Stimulated activated naive CD8-positive, alpha-beta T cell treated with anti-CD3 and anti-CD28 coated beads, Interleukin-15, Interleukin-2, amounts not matched to agents 100 U/mL and 50 U/mL, for 24 hours (primary cell): Measurements from ENCODE around the gene MINK1.
"Not testable (repeated sequence)": the region's sequence is repeated elsewhere in the genome, so short reads cannot be mapped to it uniquely, and the experiment has no call there.

ENCODE experiments used
- ATAC-seq: fragments of 150-1000 bp; cut with Tn5 transposase; one replicate; pipeline ENCODE4 v1.10.0; 2021
- DNase-seq: peaks from one replicate; pipeline ENCODE4 v3.0.0; 2021

MINK1 gene

DNA sequence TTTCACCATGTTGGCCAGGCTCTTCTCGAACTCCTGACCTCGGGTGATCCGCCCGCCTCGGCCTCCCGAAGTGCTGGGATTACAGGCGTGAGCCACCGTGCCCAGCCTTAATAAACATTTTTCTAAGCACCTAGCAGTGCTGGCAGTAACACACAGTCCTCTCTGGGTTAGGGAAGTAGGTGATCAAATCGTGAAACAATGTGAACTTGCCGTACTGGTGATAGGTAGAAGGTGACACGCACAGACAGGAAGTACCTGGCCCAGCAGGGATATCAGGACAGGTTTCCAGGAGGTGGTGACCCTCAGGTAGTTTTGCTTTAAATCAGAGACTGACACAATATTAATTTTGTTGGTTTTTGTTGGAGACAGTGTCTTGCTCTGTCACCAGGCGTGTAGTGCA, 21.7 kb upstream of the MINK1 start:
- no peak for ATAC-seq

DNA sequence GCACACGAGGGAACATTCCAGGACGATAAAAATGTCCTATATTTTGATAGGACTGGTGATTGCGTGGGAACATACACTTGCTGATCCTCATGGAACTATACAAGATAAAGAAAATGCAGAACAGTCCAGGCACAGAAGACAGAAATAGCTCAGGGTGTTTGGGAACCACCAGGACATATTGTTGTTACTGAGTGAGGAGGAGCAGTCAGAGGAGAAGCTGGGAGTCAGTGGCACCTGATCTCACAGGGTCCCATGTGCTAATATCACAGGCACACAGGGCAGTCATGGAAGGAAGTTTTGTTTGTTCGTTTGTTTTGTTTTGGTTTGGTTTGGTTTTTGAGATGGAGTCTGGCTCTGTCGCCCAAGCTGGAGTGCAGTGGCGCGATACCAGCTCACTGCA, 20.4 kb upstream of the MINK1 start:
- DNase-seq (no peak), ATAC-seq (no peak)

More for the DNA sequence above, 21.7 kb upstream of the MINK1 start:
- no peak for DNase-seq

DNA sequence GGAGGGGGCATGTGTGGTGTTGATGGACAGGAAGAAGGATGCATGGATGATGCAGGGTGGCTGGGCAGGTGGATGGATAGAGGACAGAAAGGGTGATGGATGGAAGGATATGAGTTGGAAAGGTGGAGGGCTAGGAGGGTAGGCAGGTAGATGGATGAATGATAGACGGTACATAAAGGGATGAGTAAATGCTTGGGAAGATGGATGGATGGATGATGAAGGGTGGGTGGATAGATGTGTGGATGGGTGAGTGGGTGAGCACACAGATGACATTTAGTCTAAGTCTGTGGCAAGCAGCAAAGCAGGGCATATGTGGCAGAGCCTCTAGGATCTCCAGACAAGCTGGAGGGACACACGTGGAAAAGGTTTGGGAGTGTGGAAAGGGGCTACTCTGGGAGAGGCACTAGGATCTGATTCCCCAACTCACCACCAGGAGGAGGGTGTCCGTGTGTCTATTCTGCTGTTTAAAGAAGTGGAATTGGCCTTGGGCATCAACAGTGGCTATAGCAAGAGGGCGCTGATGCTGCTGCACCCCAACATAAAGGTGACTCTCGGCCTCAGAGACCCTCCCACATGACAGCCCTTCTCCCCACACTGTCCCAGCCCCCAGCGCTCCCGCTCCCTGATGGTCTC, 18.0 kb upstream of the MINK1 start:
- DNase-seq = no peak
- no peak for ATAC-seq

DNA sequence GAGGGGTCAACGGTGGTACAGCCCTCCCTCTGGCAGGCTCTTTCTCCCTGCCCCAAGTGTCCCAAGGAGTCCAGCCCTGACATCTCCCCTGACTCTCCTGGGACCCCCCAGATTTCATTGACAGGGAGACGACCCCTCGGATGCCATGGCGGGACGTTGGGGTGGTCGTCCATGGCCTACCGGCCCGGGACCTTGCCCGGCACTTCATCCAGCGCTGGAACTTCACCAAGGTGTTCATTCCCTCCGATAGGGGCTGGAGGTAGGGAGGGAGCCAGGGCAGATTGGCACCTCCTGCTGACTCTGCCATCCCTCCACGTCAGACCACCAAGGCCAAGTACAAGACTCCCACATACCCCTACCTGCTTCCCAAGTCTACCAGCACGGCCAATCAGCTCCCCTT, 16.3 kb upstream of the MINK1 start:
- no peak for ATAC-seq
- no peak for DNase-seq

DNA sequence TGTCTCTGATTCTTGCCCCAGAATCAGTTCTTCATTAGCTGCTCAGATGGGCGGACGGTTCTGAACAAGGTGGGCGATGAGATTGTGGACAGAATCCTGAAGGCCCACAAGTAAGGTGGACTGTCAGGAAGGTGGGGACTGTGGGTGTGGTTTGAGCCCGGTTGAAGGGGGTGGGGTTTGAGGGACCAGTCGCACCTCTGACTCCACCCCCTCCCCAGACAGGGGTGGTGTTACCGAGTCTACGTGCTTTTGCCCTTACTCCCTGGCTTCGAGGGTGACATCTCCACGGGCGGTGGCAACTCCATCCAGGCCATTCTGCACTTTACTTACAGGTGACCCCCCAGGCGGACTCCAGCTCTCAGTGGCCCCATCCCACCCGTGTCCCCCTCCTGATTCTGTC, 14.9 kb upstream of the MINK1 start:
- DNase-seq (no peak), ATAC-seq (no peak)

DNA sequence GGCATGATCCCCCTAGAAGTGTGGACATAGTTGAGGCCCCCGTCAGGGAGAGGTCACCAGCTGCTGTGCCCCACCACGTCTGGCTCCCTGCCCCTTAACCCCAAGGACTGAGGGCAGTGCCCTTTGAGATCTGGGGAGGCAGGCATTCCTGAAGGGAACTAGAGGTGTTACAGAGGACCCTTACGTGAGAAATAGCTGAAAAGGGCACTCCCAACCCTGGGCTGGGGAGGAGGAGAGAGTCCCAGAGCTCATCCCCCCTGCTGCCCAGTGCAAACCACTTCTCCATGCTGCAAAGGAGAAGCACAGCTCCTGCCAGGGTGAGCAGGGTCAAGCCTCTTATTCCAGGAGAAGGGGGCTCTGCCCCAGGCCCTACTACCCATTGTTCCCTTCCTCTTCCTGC, 10.3 kb upstream of the MINK1 start:
- DNase-seq (no peak), ATAC-seq (no peak)

DNA sequence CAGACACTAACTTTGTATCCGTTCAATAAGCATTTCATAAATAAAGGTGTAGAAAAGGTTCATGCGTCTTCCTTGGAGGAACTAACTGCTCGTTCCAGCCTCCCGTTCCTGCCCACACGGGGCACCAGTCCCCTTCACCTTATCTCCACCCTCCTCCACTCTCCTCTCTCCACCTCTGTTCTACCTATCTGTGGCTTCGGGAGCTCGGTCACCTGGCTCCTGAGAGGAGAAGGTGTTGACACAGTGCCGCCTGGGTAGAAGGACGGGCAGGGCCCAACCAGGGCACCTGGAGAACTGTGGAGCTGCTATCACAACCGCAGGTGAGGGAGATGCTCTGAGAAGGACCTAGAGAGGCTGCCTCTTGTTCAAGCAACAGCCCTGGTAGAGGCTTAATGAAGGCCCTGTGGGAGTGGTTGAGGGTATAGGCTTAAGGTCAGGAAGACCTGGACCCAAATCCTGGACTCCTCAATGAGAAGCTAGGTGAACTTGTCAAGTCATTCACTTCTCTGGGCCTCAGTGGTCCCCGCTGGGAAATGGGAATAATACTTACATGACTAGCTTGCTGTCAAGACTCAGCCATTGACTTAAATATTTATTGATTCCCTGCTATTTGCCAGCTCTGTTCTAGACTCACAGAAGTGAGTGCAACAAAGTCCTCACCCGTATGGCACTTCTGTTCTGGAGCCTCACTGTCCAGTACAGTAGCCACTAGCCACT, 9.6 kb upstream of the MINK1 start:
- DNase-seq = no peak
- ATAC-seq = no peak

DNA sequence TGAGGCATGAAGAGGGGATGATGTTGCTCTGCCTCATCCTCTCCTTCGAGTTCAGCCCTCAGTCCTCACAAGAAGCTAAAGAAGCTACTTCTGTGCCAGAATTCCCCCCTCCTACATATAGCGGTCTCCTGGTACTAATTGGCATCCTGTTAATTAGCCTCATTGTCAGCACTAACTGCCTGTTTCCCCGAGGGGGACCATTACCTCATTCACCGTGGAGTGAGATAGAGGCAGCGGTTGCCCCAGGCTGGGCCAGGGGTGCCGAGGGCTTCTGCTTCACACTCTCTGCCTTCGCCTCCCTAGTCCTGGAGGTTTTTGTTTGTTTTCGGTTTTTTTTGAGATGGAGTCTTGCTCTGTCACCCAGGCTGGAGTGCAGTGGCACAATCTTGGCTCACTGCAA, 5.7 kb upstream of the MINK1 start:
- ATAC-seq (no peak), DNase-seq (no peak)

DNA sequence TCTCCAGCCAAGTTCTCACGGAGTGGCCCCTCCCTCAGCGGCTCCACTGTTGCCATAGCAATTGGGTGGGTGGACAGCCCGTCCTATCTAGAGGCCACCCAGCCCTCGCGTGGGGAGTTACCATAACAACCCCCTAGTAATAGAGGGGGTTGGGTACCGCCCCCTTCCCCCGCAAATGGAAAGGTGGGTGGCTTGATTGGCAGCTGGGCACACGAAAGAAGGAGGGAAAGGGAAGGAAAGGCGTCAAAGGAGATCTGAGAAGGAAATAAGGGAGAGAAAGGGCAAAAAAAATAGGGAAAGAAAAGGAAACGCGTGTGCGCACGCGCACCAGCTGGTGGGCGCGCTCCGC, 337 bp upstream of the MINK1 start:
- ATAC-seq, DNase-seq: not testable (repeated sequence)

DNA sequence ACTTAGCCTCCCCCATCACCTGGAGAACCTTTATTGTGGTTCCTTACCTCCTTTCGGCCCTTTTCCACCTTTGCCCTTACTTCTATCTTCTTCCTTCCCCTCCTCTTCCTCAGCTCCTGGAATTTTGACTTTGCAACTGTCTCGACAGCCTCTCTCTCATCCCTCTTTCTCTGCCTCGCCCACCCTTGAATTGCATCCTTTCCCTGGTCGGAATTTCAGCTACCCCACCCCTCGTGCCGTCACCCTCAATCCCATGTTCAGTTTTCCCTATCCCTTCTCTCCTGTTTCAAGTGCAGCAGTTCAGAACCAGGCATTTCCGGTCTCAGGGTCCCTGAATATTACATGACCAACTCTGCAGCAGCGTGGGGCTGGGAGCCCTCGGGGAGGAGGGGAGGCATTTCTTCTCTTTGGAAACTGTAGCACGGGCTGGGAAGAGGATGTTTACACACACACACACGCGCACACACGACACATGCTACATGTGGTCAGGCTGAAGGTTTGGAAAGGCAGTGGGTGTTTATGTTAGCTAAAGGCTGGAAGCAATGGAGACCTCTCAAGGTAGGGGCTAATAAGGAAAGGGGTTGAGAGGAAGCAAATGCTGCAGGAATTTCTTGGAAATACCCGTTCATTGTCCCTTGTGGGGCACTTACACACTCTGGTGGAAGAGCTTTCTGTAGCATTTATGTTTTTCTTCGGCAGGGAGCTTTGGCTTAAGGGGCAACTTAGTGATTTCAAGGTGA, 971 bp downstream of the MINK1 start:
- peak; percentile 19 for DNase-seq
- ATAC-seq = no peak

DNA sequence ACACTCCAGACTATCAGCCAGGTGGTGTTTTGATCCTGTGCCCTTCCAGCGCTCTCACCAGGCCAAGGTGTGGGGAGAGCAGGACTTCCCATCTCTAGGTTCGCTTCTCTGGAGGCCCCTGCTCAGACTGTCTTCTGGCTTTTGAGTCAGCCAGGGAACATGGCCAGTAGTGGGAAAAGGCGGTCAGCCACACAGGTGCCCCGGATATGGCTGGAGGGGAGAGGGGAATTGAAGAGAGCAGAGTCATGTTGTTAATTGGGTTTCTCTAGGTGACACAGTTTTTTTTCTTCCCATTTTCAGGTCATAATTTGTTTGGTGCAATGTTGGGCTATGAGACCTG, 1.5 kb downstream of the MINK1 start:
- ATAC-seq (no peak), DNase-seq (no peak)

DNA sequence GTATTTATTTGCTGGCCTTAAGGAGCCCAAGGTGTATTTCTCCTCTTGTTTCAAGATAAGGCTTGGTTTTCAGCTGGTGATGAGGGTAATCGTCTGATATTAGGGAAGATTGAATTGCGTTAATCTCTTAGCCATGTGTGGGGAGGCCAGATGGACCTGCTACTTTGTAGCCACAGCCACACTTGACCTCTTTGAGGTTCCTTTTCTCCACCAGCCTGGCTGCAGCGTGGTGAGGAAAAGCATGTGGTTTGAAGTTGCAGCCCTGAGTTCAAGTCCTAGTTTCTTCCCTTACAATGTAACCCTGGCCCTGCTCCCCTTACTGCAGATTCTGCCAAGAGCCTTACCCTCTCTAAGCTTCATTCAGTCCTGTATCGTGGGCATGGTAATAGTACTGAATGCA, 3.1 kb downstream of the MINK1 start:
- no peak for DNase-seq

DNA sequence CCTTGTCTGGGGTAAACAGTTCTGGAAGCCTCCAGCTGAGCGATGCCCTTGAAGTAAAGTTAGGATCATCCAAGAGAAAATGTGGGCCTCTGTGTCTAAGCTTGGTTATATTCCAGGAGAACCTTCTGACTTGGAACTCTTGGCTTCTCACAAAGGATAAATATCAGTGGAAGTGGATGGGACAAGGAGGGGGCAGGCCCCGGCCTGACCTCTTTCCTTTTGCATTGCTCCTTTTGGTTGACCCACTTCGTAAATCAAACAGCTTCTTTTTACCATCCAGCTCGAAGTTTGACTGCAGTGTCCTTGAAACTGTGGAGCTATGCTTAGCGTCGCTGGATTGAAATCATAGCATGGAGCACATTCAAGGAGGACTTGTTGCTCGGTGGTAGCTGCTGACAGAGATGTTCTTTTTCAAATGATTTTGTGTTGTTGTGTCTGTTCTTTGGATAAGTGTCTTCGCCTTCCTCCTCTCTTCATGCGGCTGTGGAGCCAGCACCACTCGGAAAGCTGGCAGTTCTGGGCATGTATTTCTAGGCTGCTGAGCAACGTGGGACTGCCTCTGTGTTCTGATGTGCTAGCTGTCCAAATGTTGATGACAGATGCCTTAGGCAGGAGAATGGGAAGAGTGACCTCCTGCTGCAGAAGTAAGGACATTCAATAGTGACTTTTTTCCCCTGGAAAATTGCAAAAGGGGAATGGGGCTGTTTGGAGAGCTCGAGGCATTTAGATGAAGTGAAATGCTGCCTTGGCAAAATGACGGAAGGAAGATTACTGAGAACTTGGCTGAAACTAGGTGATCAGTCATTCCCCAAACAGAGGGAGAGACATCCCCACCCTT, 4.5 kb downstream of the MINK1 start:
- no peak for DNase-seq
- ATAC-seq = no peak

More for the DNA sequence above, 3.1 kb downstream of the MINK1 start:
- no peak for ATAC-seq

DNA sequence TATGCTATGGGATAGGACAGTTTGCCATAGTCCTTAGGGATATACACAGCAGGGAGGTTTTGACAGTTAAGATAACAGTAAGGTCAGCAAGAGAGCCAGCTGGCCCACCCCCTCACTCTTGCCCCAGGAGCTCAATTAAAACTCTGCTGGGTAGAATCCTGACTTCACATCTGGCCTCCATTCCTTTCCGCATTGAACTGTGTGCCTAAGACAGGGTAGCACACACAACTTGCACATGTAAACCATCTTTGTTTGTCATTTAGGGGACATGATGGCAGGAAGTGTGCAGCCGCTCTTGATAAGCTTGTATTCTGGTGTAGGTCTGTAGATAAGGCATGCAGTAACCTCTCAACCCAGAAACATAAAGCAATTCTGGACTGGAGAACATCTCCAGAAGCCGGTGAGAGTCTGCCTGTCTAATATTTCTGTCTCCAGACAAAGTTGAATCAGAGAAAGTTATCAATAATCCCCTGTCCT, 5.2 kb downstream of the MINK1 start:
- no peak for DNase-seq
- ATAC-seq = no peak

DNA sequence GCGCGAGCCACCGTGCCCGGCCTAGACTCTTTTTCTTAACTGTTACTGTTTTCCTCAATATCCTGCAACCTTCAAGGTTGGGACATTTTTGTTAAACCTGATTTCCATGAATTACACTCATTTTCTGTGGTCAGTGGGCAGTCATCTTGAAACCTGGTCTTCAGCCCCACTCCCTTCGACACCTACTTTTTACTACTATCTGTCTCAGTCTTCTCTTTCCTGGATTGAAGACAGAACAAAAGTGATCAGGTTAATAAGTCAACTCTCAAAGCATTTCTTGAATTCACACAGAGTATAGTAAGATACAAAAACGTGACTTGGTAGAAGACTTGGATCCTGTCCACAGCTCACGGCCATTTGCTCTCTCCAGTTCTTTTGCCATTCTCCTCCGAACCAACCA, 6.1 kb downstream of the MINK1 start:
- no peak for DNase-seq

DNA sequence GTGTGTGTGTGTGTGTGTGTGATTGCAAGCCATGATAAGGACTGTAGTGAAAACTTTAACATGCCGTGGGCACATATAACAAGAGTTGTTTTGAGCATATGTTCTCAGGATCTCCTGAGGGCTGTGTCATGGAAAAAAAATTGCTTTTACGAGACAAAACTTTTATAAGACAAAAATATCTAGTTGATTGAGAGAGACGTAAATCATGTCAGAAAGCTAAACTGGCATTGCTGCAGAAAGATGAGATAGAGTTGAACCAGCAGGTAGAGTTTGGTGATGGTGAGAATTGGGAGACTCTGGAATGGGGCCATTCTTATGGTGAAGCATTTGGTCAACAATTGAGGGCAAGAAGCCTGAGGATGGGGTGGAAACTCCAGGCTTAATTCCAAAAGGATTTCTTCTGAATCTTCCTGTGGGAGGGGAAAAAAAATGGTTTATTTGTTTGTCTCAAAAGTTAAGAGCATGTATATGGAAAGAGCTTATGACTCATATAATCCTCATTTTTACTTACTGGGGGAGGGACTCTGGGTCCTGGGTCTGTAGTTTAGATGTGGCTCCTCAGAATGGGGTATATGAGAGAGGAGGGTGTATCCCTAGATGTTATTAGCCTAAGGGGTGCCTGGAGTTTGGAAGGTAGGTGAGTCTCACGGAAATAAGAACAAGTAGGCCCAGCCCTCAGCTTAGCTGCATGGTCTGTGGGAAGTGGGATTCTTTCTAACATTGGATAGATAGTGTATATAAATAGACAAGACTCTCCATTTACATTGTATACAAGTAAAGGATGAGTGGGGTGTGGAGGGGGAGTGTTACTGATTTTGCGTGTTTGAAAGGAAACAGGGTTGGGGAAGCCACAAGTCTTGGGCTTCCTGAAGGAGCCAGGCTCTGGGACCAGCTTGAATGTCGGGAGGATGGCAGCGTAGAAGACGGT, 7.1 kb downstream of the MINK1 start:
- DNase-seq = no peak

More for the DNA sequence above, 6.1 kb downstream of the MINK1 start:
- ATAC-seq = no peak

DNA sequence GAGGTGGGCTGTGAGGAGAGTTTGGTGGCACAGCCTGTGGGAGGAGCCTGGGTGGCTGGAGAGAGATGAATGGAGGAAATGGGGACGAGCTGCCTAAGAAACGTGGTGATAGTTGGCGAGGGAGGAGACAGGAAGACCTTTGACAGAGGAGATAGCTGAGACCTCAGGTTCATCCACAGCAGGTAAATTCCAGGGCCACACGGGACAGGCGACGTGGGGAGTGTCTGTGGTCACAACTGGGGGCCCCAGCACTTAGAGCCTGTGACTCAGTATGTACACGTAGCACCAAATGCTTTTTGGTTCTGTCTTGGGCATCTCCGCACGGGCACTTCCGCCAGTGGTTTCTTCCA, 7.7 kb downstream of the MINK1 start:
- ATAC-seq = peak; percentile 93
- peak; percentile 45 for DNase-seq

More for the DNA sequence above, 7.1 kb downstream of the MINK1 start:
- no peak for ATAC-seq

DNA sequence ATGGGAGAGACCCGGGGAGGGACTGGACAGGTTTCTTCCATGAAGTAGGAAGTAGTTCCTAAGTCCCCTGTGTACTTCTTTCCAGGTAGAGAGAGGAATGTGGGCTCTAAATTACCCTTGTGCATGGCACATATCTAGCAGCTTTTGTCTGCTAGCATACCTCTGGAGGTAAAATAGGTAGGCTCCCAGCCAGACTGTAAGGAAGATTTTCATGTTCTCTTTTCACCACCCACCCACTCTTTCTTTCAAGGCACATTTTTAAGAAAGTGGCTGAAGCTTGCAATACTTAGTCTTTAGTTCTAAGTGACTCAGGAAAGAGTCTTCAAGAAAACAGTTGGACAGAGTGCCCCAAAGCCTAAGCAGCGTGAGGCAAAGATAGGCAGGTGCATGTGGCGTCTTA, 9.2 kb downstream of the MINK1 start:
- DNase-seq (no peak), ATAC-seq (no peak)

DNA sequence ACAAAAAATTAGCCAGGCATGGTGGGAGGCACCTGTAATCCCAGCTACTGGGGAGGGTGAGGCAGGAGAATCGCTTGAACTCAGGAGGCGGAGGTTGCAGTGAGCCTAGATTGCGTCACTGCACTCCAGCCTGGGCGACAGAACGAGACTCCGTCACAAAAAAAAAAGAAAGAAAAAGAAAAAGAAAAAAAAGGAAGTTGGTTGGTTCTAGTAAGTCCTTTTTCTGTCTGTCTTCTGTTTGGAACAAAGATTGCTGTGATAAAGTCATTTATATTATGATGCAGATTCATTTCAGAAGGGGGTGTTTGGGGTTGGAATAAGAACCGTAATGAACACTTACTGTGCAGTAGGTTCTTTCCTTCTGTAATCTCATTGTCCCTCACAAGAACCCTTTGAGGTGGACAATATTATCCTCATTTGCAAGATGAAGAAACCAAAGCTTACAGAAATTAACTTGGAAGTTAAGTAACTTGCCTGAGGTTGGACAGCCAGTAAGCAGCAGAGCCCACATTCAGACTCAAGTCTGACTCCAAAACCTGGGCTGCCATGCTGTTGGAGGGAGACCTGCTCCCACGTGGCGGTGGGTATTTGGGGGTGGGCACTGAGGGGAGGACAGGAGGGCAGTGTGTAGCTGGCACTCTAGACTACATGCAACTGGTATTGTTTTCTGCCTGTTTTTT, 10.3 kb downstream of the MINK1 start:
- no peak for DNase-seq
- ATAC-seq = no peak

DNA sequence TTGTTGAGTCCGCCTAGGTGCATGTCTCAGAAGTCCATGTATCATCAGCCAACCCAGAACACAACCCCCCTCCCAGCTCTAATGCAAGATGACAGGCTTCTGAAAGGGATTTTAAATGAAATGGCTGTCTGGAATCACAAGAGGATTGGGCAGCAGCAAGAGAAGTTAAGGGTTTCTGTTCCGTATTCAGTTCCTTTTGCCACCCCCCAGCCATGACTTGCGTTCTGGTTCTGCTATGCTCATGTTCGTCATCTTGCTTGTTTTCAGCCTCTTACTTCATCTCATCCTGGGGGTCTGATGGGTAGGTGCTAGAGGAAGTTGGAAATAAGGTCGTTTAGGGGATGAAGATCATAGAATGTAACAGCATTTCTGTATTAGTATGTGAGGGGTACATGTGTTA, 12.0 kb downstream of the MINK1 start:
- DNase-seq (no peak), ATAC-seq (no peak)
